ENCODE data around the gene PTK6.
A peak's percentile ranks its signal among the peaks of the same experiment; 100 is the strongest.

PTK6 gene

GRCh38 chr20:63570281-63571086 lies 33.3 kb upstream of the PTK6 start:
- DNase-seq (ENCODE audit: extremely low read depth in 1 of 2, low read depth in 1 of 2) = no peak

GRCh38 chr20:63568986-63569949 lies 32.1 kb upstream of the PTK6 start:
- DNase-seq (ENCODE audit: extremely low read depth in 1 of 2, low read depth in 1 of 2) = no peak

- DNase-seq (ENCODE audit: extremely low read depth in 1 of 2, low read depth in 1 of 2) = no peak
Observed at GRCh38 chr20:63568170-63568981, 31.2 kb upstream of the PTK6 start.

- peak in 1 of 2 donors; percentile 54 for DNase-seq (ENCODE audit: extremely low read depth in 1 of 2, low read depth in 1 of 2)
Observed at GRCh38 chr20:63567386-63568169, 30.4 kb upstream of the PTK6 start.

- no peak for DNase-seq (ENCODE audit: extremely low read depth in 1 of 2, low read depth in 1 of 2)
Observed at GRCh38 chr20:63567136-63567385, 29.9 kb upstream of the PTK6 start.

GRCh38 chr20:63566395-63567135 lies 29.4 kb upstream of the PTK6 start:
- DNase-seq (ENCODE audit: extremely low read depth in 1 of 2, low read depth in 1 of 2) = no peak

- no peak for DNase-seq (ENCODE audit: extremely low read depth in 1 of 2, low read depth in 1 of 2)
Observed at GRCh38 chr20:63565699-63566335, 28.6 kb upstream of the PTK6 start.

- DNase-seq (ENCODE audit: extremely low read depth in 1 of 2, low read depth in 1 of 2) = no peak
Observed at GRCh38 chr20:63565021-63565698, 28.0 kb upstream of the PTK6 start.

GRCh38 chr20:63564036-63564810 lies 27.0 kb upstream of the PTK6 start:
- DNase-seq (ENCODE audit: extremely low read depth in 1 of 2, low read depth in 1 of 2) = no peak

GRCh38 chr20:63563225-63563935 lies 26.2 kb upstream of the PTK6 start:
- DNase-seq (ENCODE audit: extremely low read depth in 1 of 2, low read depth in 1 of 2) = no peak

GRCh38 chr20:63562461-63563224 lies 25.5 kb upstream of the PTK6 start:
- DNase-seq (ENCODE audit: extremely low read depth in 1 of 2, low read depth in 1 of 2) = no peak

- DNase-seq (ENCODE audit: extremely low read depth in 1 of 2, low read depth in 1 of 2) = no peak
Observed at GRCh38 chr20:63561624-63562396, 24.6 kb upstream of the PTK6 start.

GRCh38 chr20:63560856-63561609 lies 23.9 kb upstream of the PTK6 start:
- no peak for DNase-seq (ENCODE audit: extremely low read depth in 1 of 2, low read depth in 1 of 2)

- DNase-seq (ENCODE audit: extremely low read depth in 1 of 2, low read depth in 1 of 2) = no peak
Observed at GRCh38 chr20:63560333-63560805, 23.2 kb upstream of the PTK6 start.
